ENCODE results near the gene C14orf132.

- TF ChIP-seq CTCF (IDR thresholded peaks at IDR 0.05) = no peak
- no peak for TF ChIP-seq POLR2A (IDR thresholded peaks at IDR 0.05)
Observed at GRCh38 chr14:96095581-96096476, 56.7 kb downstream of the C14orf132 start.

Measured in esophagus squamous epithelium (tissue), 4 donors.